H1 (cell line): ENCODE data around the gene SNX30. TPM values are rescaled to one million over a fixed set of nuclear protein-coding genes. Genes with fewer than 3 reads are reported as not detected.

Experiments used
- RBBP5 ChIP-seq: IDR thresholded peaks from 2 replicates; pipeline ENCODE4 v1.7.1; 2012; ENCODE audit warnings: low read depth, mild to moderate bottlenecking, inconsistent platforms, low read length, moderate library complexity, borderline replicate concordance
- SIN3A ChIP-seq, 2 experiments: IDR thresholded peaks in 1 of 2; conservative IDR thresholded peaks in 1 of 2; 2 replicates each; pipeline ENCODE4 v1.6.1; 2011 to 2012; ENCODE audit warnings: low read length in 2 of 2, improper control_type of control experiment in 1 of 2, low read depth in 1 of 2, mild to moderate bottlenecking in 1 of 2
- SIX5 ChIP-seq: IDR thresholded peaks from 2 replicates; pipeline ENCODE4 v1.6.1; 2011; ENCODE audit warnings: mild to moderate bottlenecking, low read depth, low read length
- polyA plus RNA-seq, 7 experiments: library from polyadenylated mRNA; depleted of rRNA in 3 of 7; stranded (reverse) in 5 of 7; unstranded in 2 of 7; fragments of >200 nt in 5 of 7; fragments of 200-250 nt in 2 of 7; gene quantifications; 1 replicate in 5 of 7; 2 replicates in 1 of 7; 4 replicates in 1 of 7; pipeline versions ENCODE4 v1.2.1 to v1.2.3, GENCODE V29; 2011 to 2013; ENCODE audit warnings: missing spikeins in 2 of 7, mixed read lengths in 2 of 7
- total RNA-seq: library from RNA; stranded (reverse); fragmentation: NEBNext Ultra II Directional; extraction: Animal tissue kit (Norgen Biotek cat#: 25700); gene quantifications from 2 replicates; pipeline ENCODE4 v1.2.1, GENCODE V29; 2021
- TF ChIP-seq, protein P1 (sequence below): fragments of 300-600 bp; sonication (generic); IDR thresholded peaks from 2 replicates; pipeline ENCODE4 v1.7.1; 2012; ENCODE audit warnings: low read length, moderate library complexity, mild to moderate bottlenecking, inconsistent platforms; ENCODE audit not compliant: insufficient replicate concordance

The SNX30 gene
- total and polyA plus RNA-seq, 2 of the 8 experiments (the other 6 are each of a cell fraction or from before 2014, with no cell fraction given), result 4.0 to 12.2 TPM

DNA sequence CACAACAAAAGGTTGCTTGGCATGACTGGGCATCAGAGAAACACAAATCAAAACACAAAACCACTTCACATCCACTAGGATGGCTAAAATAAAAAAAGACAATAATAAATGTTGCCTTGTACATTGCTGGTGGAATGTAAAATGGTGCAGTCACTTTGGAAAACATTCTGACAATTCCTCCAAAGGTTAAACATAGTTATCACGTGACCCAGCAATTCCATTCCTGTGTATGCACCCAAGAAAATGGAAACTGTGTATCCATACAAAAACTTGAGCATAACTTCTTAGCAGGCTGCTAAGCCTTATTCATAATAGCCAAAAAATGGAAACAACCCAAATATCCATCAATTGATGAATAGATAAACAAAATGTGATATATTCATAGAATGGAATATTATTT is 150.3 kb downstream of the SNX30 start (continued):
- TF ChIP-seq, protein P1, sequence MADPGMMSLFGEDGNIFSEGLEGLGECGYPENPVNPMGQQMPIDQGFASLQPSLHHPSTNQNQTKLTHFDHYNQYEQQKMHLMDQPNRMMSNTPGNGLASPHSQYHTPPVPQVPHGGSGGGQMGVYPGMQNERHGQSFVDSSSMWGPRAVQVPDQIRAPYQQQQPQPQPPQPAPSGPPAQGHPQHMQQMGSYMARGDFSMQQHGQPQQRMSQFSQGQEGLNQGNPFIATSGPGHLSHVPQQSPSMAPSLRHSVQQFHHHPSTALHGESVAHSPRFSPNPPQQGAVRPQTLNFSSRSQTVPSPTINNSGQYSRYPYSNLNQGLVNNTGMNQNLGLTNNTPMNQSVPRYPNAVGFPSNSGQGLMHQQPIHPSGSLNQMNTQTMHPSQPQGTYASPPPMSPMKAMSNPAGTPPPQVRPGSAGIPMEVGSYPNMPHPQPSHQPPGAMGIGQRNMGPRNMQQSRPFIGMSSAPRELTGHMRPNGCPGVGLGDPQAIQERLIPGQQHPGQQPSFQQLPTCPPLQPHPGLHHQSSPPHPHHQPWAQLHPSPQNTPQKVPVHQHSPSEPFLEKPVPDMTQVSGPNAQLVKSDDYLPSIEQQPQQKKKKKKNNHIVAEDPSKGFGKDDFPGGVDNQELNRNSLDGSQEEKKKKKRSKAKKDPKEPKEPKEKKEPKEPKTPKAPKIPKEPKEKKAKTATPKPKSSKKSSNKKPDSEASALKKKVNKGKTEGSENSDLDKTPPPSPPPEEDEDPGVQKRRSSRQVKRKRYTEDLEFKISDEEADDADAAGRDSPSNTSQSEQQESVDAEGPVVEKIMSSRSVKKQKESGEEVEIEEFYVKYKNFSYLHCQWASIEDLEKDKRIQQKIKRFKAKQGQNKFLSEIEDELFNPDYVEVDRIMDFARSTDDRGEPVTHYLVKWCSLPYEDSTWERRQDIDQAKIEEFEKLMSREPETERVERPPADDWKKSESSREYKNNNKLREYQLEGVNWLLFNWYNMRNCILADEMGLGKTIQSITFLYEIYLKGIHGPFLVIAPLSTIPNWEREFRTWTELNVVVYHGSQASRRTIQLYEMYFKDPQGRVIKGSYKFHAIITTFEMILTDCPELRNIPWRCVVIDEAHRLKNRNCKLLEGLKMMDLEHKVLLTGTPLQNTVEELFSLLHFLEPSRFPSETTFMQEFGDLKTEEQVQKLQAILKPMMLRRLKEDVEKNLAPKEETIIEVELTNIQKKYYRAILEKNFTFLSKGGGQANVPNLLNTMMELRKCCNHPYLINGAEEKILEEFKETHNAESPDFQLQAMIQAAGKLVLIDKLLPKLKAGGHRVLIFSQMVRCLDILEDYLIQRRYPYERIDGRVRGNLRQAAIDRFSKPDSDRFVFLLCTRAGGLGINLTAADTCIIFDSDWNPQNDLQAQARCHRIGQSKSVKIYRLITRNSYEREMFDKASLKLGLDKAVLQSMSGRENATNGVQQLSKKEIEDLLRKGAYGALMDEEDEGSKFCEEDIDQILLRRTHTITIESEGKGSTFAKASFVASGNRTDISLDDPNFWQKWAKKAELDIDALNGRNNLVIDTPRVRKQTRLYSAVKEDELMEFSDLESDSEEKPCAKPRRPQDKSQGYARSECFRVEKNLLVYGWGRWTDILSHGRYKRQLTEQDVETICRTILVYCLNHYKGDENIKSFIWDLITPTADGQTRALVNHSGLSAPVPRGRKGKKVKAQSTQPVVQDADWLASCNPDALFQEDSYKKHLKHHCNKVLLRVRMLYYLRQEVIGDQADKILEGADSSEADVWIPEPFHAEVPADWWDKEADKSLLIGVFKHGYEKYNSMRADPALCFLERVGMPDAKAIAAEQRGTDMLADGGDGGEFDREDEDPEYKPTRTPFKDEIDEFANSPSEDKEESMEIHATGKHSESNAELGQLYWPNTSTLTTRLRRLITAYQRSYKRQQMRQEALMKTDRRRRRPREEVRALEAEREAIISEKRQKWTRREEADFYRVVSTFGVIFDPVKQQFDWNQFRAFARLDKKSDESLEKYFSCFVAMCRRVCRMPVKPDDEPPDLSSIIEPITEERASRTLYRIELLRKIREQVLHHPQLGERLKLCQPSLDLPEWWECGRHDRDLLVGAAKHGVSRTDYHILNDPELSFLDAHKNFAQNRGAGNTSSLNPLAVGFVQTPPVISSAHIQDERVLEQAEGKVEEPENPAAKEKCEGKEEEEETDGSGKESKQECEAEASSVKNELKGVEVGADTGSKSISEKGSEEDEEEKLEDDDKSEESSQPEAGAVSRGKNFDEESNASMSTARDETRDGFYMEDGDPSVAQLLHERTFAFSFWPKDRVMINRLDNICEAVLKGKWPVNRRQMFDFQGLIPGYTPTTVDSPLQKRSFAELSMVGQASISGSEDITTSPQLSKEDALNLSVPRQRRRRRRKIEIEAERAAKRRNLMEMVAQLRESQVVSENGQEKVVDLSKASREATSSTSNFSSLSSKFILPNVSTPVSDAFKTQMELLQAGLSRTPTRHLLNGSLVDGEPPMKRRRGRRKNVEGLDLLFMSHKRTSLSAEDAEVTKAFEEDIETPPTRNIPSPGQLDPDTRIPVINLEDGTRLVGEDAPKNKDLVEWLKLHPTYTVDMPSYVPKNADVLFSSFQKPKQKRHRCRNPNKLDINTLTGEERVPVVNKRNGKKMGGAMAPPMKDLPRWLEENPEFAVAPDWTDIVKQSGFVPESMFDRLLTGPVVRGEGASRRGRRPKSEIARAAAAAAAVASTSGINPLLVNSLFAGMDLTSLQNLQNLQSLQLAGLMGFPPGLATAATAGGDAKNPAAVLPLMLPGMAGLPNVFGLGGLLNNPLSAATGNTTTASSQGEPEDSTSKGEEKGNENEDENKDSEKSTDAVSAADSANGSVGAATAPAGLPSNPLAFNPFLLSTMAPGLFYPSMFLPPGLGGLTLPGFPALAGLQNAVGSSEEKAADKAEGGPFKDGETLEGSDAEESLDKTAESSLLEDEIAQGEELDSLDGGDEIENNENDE, result no peak
- TF ChIP-seq SIX5 (no peak), RBBP5 (no peak), SIN3A (conservative IDR thresholded peaks at IDR 0.05 in 1 of 2, IDR thresholded peaks at IDR 0.05 in 1 of 2; ENCODE audit: low read depth in 1 of 2, low read length in 2 of 2) (no peak)
